HG02571 (cell line): ENCODE results near the gene PARP2.

ENCODE experiments used
- ATAC-seq: cut with Tn5 transposase; IDR thresholded peaks from one replicate; pipeline ENCODE4 v1.9.1; 2021; ENCODE audit warnings: mild to moderate bottlenecking, moderate library complexity; ENCODE audit not compliant: unreplicated experiment

The PARP2 gene

DNA sequence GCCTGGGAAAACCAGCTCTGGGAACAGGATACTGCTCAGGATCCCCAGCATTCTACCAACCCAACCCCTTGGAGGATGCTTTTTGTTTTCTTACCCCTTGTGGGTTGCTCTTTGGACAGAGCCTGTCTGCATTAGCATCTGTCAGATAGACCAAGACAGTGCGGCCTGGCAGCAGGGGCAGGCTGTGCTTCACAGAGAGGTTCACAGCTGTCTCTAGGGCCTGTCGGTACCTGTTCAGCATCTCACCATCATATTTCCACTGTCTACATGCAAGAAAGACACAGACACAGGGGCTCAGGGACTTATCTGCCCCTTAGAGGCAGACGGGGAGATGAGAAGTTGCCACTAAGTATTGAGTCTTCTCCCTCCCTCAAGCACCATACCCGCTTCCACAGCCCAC lies 48.1 kb downstream of the PARP2 start:
- ATAC-seq, result no peak

DNA sequence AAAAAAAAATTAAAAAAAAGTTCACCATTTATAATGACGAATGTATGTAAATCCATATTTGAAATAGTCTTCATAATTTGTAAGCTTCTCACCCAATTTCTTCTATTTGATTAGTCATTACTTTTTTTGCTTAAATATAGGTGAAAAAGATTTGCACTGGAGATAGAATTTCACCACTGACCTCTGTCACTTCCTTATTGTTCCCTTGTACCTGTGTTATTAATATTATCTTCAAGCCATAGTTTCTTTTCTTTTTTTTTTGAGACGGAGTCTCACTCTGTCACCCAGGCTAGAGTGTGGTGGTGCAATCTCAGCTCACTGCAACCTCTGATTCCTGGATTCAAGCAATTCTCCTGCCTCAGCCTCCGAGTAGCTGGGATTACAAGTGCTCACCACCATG lies 54.1 kb downstream of the PARP2 start:
- no peak for ATAC-seq

GRCh38 chr14:20400589-20400964 lies 57.1 kb downstream of the PARP2 start:
- ATAC-seq, result no peak

DNA sequence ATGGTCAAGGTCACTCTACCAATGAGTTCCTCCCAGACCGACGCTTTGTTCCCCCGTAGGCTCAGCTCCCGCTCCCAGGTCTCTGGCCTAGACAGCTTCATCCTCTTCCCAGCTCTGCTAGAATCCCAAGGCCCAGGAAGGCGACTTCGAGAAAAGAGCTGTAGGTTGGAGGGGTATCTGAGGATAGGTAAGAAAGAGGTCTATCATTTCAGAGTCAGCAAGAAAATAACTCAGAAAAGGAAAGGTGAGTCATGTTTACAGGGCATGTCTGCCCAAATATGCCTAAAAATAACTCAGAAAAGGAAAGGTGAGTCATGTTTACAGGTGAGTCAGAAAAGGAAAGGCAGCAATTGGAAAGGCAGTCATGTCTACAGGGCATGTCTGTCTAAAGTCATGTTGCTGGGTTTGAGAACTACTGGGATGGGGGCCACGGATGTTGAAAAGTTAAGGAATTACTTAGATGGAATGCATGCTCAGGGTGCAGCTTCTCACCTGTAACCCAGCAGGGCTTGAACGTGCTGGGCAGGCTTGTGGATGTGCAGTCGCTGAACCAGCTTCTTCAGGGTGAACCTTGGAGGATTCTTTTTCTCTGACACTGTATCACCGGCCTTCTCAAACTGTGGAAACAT lies 57.6 kb downstream of the PARP2 start:
- no peak for ATAC-seq

DNA sequence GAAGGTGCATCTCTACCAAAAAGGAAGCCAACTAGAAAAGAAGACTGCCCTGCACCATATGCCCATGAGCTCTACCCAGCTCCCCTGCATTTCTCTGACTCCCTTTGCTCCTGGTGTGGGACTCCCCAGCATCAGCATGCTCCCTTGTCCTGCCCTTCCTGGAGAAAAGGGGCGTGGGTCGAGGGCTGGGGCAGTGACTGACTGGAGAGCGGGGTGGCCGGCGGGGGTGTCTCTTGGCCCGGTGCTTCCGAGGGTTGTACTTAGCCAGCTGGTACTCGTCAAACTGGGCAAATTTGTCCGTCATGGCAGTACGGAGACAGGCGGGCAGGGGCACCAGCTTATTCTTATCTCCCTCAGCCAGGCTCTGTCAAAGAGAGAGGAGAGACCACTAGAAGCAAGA lies 60.1 kb downstream of the PARP2 start:
- no peak for ATAC-seq
